ENCODE results near the gene ATF7. TPM values are rescaled to one million over a fixed set of nuclear protein-coding genes. Genes with fewer than 3 reads are reported as not detected.

ATF7 gene
- total and polyA plus RNA-seq, 9 of the 15 experiments (the other 6 are each of a cell fraction or from before 2014, with no cell fraction given): 10.6 to 30.4 (median 20.7) TPM

DNA sequence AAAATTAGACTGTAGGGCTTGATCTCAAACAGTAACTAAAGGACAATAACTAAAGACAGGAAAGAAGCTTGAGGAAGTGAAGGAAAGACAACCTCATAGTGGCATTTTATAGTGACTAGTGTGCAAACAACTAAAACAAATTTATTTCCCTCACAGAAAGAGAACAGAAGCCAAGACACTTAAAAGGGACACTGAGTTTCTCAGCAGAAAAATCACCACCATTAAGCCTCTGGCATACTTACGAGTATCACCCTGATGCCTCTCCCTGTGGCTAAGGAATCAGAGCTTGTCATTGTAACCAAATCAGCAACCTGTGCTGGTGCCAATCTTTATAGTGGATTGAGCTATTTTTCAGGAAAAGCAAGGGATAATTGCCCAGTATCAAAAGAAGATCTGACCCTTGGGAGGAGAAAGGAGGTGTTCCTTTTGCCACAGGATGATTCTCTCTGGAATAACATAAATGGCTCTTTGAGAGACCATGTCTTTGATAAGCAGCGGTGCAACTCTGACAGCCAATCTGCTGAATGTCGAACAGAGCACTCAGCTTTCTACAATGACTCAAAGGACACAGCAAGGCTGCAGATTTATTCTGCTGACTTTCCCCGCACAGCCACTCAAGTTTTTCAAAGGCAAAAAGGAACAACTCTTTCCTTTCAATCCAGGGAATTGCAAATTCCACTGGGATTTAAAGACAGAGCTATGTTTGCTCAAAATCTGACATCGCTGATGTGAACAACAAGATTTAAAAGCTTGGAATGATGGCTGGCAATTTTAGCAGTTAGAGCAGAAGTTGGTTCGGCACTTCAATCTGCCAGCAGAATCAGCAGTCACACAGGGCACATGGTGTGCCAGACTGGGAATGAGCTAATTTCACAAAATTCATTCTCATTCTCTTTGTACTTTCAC is 34.6 kb downstream of the ATF7 start:
- Histone ChIP-seq H3K4me3 (no peak overlapping the region), H3K4me1 (replicated peaks in 1 of 2; ENCODE audit: control insufficient read depth in 2 of 2, insufficient read depth in 2 of 2, low read length in 2 of 2) (peaks cover 0 to 7% of the 10 kb centered on the region in 2 experiments; a peak in 1 of 5 replicates), H3K27me3 (ENCODE audit: control insufficient read depth in 2 of 2, insufficient read depth in 2 of 2, low read length in 2 of 2) (no peaks in the 10 kb centered on the region), H3K9me3 (replicated peaks; ENCODE audit: control insufficient read depth, insufficient read depth, low read depth, low read length) (no peaks in the 10 kb centered on the region), H3K79me2 (ENCODE audit: control insufficient read depth, insufficient read depth, low read length) (no peaks in the 10 kb centered on the region; the same call in 2 of the 3 replicates), H3K36me3 (ENCODE audit: control insufficient read depth, insufficient read depth, low read length) (no peaks in the 10 kb centered on the region), H4K20me1 (replicated peaks; ENCODE audit: control insufficient read depth, insufficient read depth, low read length) (no peaks in the 10 kb centered on the region), H2AFZ (ENCODE audit: low read depth, low read length) (no peak overlapping the region), H3K9ac (ENCODE audit: insufficient read depth in 1 of 2, low read depth in 2 of 2, low read length in 2 of 2) (no peak overlapping the region), H3K4me2 (ENCODE audit: insufficient read depth, low read length) (no peak overlapping the region), H3K27ac (ENCODE audit: extremely low read depth, low read depth, low read length) (no peak overlapping the region), H3K9me1 (ENCODE audit: control insufficient read depth, insufficient read depth, low read length) (no peaks in the 10 kb centered on the region)
- ChIA-PET POLR2A (interaction anchor here (0.6 to 1.4 kb wide), 8 partner anchors 11 to 404 kb away, joined by 3 to 8 read pairs (median 4); no protein-coding TSS in a partner anchor), CTCF (ENCODE audit: low intra/inter-chr PET ratio) (no interaction called here)
- FAIRE-seq (peak; percentile 70), ATAC-seq (peak; percentile 51; the same call in 2 of the 3 replicates), DNase-seq (ENCODE audit: extremely low read depth in 1 of 4, low spot score in 3 of 4) (peak in 1 of 4 experiments; percentile 12)
- intact Hi-C loops (cut with micrococcal nuclease) (no loop called here), in situ Hi-C loops (cut with MboI) (no loop called here)
- 38% methylated on average over 6 of the region's 6 CpGs for WGBS (ENCODE audit: insufficient coverage, low coverage, missing lambda C conversion rate)
- no TSS peak for BruUV-seq (replicated peaks)
- TF ChIP-seq KDM4B (IDR thresholded peaks at IDR 0.05; ENCODE audit: borderline replicate concordance in 2 of 2, low read depth in 1 of 2) (no peak), KDM1A (IDR thresholded peaks at IDR 0.05) (peak; percentile 22 to 45; a peak in 1 of 4 replicates), POLR2B (IDR thresholded peaks at IDR 0.05; ENCODE audit: low read depth, partially characterized antibody) (no peak), HMG20B (CRISPR knock-in tag; IDR thresholded peaks at IDR 0.05) (no peak), CC2D1A (IDR thresholded peaks at IDR 0.05) (no peak), KLF16 (IDR thresholded peaks at IDR 0.05) (no peak)
- TF ChIP-seq, protein P1, sequence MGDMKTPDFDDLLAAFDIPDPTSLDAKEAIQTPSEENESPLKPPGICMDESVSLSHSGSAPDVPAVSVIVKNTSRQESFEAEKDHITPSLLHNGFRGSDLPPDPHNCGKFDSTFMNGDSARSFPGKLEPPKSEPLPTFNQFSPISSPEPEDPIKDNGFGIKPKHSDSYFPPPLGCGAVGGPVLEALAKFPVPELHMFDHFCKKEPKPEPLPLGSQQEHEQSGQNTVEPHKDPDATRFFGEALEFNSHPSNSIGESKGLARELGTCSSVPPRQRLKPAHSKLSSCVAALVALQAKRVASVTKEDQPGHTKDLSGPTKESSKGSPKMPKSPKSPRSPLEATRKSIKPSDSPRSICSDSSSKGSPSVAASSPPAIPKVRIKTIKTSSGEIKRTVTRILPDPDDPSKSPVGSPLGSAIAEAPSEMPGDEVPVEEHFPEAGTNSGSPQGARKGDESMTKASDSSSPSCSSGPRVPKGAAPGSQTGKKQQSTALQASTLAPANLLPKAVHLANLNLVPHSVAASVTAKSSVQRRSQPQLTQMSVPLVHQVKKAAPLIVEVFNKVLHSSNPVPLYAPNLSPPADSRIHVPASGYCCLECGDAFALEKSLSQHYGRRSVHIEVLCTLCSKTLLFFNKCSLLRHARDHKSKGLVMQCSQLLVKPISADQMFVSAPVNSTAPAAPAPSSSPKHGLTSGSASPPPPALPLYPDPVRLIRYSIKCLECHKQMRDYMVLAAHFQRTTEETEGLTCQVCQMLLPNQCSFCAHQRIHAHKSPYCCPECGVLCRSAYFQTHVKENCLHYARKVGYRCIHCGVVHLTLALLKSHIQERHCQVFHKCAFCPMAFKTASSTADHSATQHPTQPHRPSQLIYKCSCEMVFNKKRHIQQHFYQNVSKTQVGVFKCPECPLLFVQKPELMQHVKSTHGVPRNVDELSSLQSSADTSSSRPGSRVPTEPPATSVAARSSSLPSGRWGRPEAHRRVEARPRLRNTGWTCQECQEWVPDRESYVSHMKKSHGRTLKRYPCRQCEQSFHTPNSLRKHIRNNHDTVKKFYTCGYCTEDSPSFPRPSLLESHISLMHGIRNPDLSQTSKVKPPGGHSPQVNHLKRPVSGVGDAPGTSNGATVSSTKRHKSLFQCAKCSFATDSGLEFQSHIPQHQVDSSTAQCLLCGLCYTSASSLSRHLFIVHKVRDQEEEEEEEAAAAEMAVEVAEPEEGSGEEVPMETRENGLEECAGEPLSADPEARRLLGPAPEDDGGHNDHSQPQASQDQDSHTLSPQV (IDR thresholded peaks at IDR 0.05): no peak

All from K562 (cell line).